Osteoblast (primary cell): Measurements from ENCODE around the gene OSM. TPM values are rescaled to one million over a fixed set of nuclear protein-coding genes. Genes with fewer than 3 reads are reported as not detected.

Experiments used
- DNase-seq: peaks from one replicate; pipeline ENCODE4 v3.0.0; 2011; ENCODE audit warnings: low spot score, mixed read lengths; ENCODE audit not compliant: insufficient read length; ENCODE audit errors: missing footprints
- H2AFZ ChIP-seq: 2 replicates; pipeline ENCODE4 v1.6.0; 2011; ENCODE audit warnings: mild to moderate bottlenecking, low read length
- H3K27ac ChIP-seq: 2 replicates; pipeline ENCODE4 v1.5.1; 2011; ENCODE audit warnings: mild to moderate bottlenecking, low read depth, low read length, moderate library complexity
- H3K27me3 ChIP-seq: 2 replicates; pipeline ENCODE4 v1.6.0; 2012; ENCODE audit warnings: mild to moderate bottlenecking, control low read depth, inconsistent platforms, low read length, moderate library complexity; ENCODE audit not compliant: insufficient read depth
- H3K36me3 ChIP-seq: 2 replicates; pipeline ENCODE4 v1.5.1; 2011; ENCODE audit warnings: mild to moderate bottlenecking, low read length, control low read depth, moderate library complexity; ENCODE audit not compliant: insufficient read depth
- H3K4me1 ChIP-seq: 2 replicates; pipeline ENCODE4 v1.5.1; 2011; ENCODE audit warnings: mild to moderate bottlenecking, low read length, control low read depth, moderate library complexity; ENCODE audit not compliant: insufficient read depth
- H3K4me2 ChIP-seq: 2 replicates; pipeline ENCODE4 v1.6.0; 2011; ENCODE audit warnings: mild to moderate bottlenecking, low read length; ENCODE audit not compliant: insufficient read depth
- H3K4me3 ChIP-seq: fragments of 200-600 bp; sonication (generic); 3 replicates; pipeline ENCODE4 v1.5.1; 2012; ENCODE audit warnings: mild to moderate bottlenecking, low read length, inconsistent platforms; ENCODE audit not compliant: insufficient read depth
- H3K79me2 ChIP-seq: 2 replicates; pipeline ENCODE4 v1.6.0; 2012; ENCODE audit warnings: mild to moderate bottlenecking, low read length, control low read depth, inconsistent platforms; ENCODE audit not compliant: insufficient read depth
- H3K9me3 ChIP-seq: 2 replicates; pipeline ENCODE4 v1.5.1; 2011; ENCODE audit warnings: low read depth, low read length, control low read depth
- H4K20me1 ChIP-seq: 2 replicates; pipeline ENCODE4 v1.6.0; 2012; ENCODE audit warnings: mild to moderate bottlenecking, low read length, control low read depth; ENCODE audit not compliant: insufficient read depth
- CTCF ChIP-seq: IDR thresholded peaks from 2 replicates; pipeline ENCODE4 v1.5.1; 2011; ENCODE audit warnings: mild to moderate bottlenecking, low read depth, low read length, moderate library complexity; ENCODE audit errors: extremely low read depth
- total RNA-seq: library from RNA; depleted of rRNA; stranded (reverse); fragments of >200 nt; gene quantifications from 2 replicates; pipeline ENCODE4 v1.2.3, GENCODE V29; 2012

The OSM gene
- total RNA-seq, 1 donor, result not detected

DNA sequence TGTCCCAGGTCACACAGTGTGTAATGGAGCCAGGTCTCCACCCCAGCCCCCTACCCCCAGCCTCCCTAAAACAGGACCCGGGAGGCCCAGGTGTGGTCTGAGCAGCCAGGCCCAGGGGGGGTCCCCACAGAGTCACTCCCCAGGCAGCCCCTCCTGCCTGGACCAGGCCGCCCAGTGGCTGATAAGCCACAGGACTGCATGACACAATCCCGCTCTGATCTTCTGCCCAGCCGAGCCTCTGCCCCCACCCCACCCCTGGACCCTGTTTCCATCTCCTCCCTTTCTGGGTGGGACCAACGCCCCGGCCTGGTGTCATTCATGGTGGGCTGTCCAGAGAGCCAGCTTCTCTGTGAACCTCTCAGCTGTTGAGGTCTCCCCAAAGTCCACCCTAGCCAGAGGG, 12.3 kb downstream of the OSM start:
- Histone ChIP-seq H3K36me3 (no peaks in the 10 kb centered on the region), H3K9me3 (no peaks in the 10 kb centered on the region), H3K4me2 (no peak overlapping the region), H4K20me1 (no peaks in the 10 kb centered on the region), H3K79me2 (no peaks in the 10 kb centered on the region), H2AFZ (no peak overlapping the region), H3K4me3 (no peak overlapping the region), H3K27ac (peak overlapping the region; percentile 92), H3K4me1 (peaks cover 44% of the 10 kb centered on the region), H3K27me3 (no peaks in the 10 kb centered on the region)
- no peak for TF ChIP-seq CTCF
- no peak for DNase-seq

DNA sequence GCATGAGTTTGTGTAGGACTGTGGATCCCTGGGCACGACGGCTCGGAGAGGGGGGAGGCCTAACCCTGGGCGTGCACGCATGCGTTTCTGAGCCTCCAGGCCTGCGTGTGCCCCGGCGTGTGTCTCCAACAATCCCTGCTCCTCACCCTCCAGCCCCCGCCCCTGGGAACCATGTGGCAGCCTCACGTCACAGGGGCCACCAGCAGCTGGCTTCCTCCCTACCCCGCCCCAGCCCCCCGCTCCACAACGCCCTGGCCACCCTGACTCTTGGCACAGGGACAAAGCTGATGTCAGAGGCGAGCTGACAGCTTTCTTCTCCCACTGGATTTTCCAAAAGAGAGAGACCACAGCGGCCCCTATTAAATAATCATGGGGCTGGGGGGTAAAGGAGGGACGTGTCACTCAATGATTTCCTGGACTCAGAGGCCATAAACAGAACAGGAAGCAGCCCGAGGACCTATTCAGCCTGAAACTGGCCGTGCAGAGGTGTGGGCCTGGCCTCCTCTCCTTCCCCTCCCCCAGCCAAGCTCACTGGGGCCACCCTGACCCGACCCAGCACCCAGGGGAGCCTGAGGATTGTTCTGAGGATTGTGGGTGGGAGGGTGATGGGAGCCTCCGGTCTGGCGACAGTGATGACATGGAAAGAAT, 13.3 kb downstream of the OSM start:
- Histone ChIP-seq H3K4me1 (peaks cover 44% of the 10 kb centered on the region), H3K27ac (peak overlapping the region; percentile 92), H3K9me3 (no peaks in the 10 kb centered on the region), H3K79me2 (peaks cover 6% of the 10 kb centered on the region), H3K36me3 (no peaks in the 10 kb centered on the region), H3K4me2 (no peak overlapping the region), H3K4me3 (no peak overlapping the region), H4K20me1 (no peaks in the 10 kb centered on the region), H3K27me3 (no peaks in the 10 kb centered on the region), H2AFZ (peak overlapping the region; percentile 50)
- peak; percentile 84 for DNase-seq
- TF ChIP-seq CTCF, result no peak

- H3K4me1 ChIP-seq, result peaks cover 45% of the 10 kb centered on the region
Measured at GRCh38 chr22:30252411-30253204, 14.0 kb downstream of the OSM start.

More at GRCh38 chr22:30252411-30253204, 14.0 kb downstream of the OSM start:
- TF ChIP-seq CTCF, result no peak
- no peak overlapping the region for H2AFZ ChIP-seq
- H3K27ac ChIP-seq, result peak overlapping the region; percentile 92
- DNase-seq, result peak; percentile 87
- H4K20me1 ChIP-seq, result no peaks in the 10 kb centered on the region
- no peak overlapping the region for H3K4me2 ChIP-seq
- no peaks in the 10 kb centered on the region for H3K9me3 ChIP-seq
- no peaks in the 10 kb centered on the region for H3K27me3 ChIP-seq
- no peak overlapping the region for H3K4me3 ChIP-seq
- H3K36me3 ChIP-seq, result no peaks in the 10 kb centered on the region
- peaks cover 13% of the 10 kb centered on the region for H3K79me2 ChIP-seq
